Lower lobe of right lung (tissue), 2 donors: ENCODE results near the gene SNX13. TPM values are rescaled to one million over a fixed set of nuclear protein-coding genes. Genes with fewer than 3 reads are reported as not detected.
"Not testable (repeated sequence)": the region's sequence is repeated elsewhere in the genome, so short reads cannot be mapped to it uniquely, and the experiment has no call there.

Experiments
- ATAC-seq, 2 donors: fragments of 200-7000 bp; cut with Tn5 transposase; one replicate each; pipeline ENCODE4 v1.9.1; 2020 to 2022; ENCODE audit warnings: mild to moderate bottlenecking in 2 of 2, moderate library complexity in 2 of 2
- DNase-seq: peaks from one replicate; pipeline ENCODE4 v3.0.0-alpha.2; 2020
- H3K27ac ChIP-seq: fragments of 200-600 bp; one replicate; pipeline ENCODE4 v1.8.0; 2022
- H3K27me3 ChIP-seq: fragments of 200-600 bp; one replicate; pipeline ENCODE4 v1.8.0; 2022; ENCODE audit warnings: low read depth
- H3K36me3 ChIP-seq: fragments of 200-600 bp; one replicate; pipeline ENCODE4 v1.8.0; 2022; ENCODE audit warnings: mild to moderate bottlenecking
- H3K4me1 ChIP-seq: fragments of 200-600 bp; one replicate; pipeline ENCODE4 v1.8.0; 2022
- H3K4me3 ChIP-seq: fragments of 200-600 bp; one replicate; pipeline ENCODE4 v1.8.0; 2022; ENCODE audit warnings: mild to moderate bottlenecking
- H3K9me3 ChIP-seq: fragments of 200-600 bp; one replicate; pipeline ENCODE4 v1.8.0; 2022
- CTCF ChIP-seq: fragments of 200-600 bp; IDR thresholded peaks from one replicate; pipeline ENCODE4 v1.8.0; 2022; ENCODE audit warnings: antibody characterized with exemption, mild to moderate bottlenecking
- intact Hi-C: fragments of 100-400 bp; cut with DNase I; formaldehyde crosslinking; loops from one replicate; pipeline ENCODE4 v1.11.0; 2022
- total RNA-seq: library from RNA; stranded (reverse); fragmentation: NEBNext Ultra II Directional; extraction: Animal tissue kit (Norgen Biotek cat#: 25700); gene quantifications from one replicate; pipeline ENCODE4 v1.2.1, GENCODE V29; 2021
- donor health status: DM: no; HTN: yes; CAD: no; lungs with severe emphysema.

SNX13 gene
- total RNA-seq, 1 donor from 2014 or later = 62.7 TPM

DNA sequence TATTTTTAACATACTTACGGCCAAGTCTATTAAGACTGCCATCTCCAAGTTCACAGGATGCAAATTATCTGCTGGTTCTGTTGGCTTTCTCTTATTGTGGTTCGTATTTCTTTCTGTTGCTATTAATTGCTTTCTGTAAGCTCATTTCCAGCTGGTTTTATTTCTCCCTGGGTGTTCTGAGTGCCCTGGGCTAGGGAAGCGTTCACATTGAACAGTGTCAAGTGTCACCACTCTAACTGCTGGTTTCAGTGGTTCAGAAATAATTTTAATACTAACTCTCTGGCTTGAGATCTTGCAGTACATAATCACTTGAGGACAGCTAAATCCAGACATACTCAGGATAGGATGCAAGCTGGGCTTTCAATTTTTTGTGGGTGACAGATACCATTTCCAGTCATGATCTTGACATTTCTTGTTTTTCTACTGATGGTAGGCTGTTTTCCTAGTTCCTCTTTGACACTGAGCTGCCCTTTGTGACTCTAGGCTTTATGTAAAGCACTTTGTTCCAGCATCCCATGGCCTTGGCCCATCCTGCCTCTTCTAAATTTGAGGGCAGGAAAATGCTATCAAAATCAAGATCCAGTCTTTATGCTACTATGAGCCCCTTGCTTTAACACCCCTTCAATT lies 117.6 kb downstream of the SNX13 start:
- H3K4me1 ChIP-seq = no peaks in the 10 kb centered on the region
- H3K9me3 ChIP-seq = no peaks in the 10 kb centered on the region
- intact Hi-C loops = no loop called here
- ATAC-seq = no peak
- DNase-seq = no peak
- no peak for TF ChIP-seq CTCF
- no peaks in the 10 kb centered on the region for H3K27me3 ChIP-seq
- no peak overlapping the region for H3K4me3 ChIP-seq
- peaks cover 33% of the 10 kb centered on the region for H3K36me3 ChIP-seq
- H3K27ac ChIP-seq = no peak overlapping the region

DNA sequence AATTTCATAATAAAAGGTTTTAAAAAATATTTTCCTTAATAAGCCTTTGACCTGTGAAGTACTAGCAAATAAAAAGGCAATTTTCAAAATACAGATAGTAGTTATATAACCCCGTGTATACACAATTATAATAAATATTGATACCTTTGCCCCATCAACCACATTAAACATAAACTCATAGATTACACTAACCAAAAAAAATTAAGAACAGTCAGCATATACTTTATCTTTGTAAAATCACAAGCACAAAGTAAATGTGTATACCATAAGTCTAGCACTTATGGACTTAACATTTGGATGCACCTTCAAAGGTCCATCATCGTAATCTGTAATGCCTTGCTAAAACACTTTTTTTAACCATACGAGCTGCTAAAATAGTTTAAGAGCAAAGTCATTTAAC lies 123.4 kb downstream of the SNX13 start:
- Histone ChIP-seq H3K27ac (no peak overlapping the region), H3K27me3 (no peaks in the 10 kb centered on the region), H3K9me3 (peaks cover 4% of the 10 kb centered on the region), H3K4me1 (no peaks in the 10 kb centered on the region), H3K36me3 (peaks cover 49% of the 10 kb centered on the region), H3K4me3 (no peak overlapping the region)
- ATAC-seq = no peak
- intact Hi-C loops = no loop called here
- no peak for TF ChIP-seq CTCF
- DNase-seq = no peak

DNA sequence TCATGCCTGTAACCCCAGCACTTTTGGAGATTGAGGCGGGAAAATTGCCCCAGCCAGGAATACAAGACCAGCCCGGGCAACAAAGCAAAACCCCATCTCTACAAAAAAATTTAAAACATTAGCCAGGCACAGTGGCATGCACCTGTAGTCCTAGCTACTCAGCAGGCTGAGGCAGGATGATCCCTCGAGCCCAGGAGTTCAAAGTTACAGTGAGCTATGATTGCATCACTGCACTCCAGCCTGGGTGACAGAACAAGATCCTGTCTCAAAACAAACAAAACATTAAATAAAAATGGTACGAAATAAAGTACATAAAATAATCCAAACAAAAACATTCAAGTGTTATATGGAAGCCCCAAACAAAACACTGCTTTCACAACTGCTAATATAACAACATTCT lies 125.0 kb downstream of the SNX13 start:
- H3K27ac ChIP-seq = no peak overlapping the region
- peaks cover 9% of the 10 kb centered on the region for H3K9me3 ChIP-seq
- intact Hi-C loops = no loop called here
- H3K4me3 ChIP-seq = no peak overlapping the region
- TF ChIP-seq CTCF = no peak
- DNase-seq (no peak), ATAC-seq (no peak)
- peaks cover 38% of the 10 kb centered on the region for H3K36me3 ChIP-seq
- H3K4me1 ChIP-seq = no peaks in the 10 kb centered on the region
- no peaks in the 10 kb centered on the region for H3K27me3 ChIP-seq

DNA sequence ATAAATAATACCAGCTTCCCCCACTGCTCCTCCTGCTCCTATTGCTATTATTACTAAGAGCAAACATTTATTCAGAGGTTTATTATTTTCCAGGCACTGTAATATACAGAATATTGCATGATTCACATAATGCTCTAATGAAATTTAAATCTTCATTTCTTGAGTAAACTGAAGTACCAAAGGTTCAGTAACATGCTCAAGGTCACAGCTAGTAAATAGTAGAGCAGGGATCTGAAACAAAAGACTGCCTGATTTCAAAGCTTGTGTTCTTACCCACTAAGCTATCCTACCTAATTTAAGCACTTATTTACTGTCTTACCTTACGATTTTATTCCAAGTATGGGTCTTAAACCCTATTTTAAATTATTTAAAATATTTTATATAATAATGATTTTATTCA lies 126.2 kb downstream of the SNX13 start:
- H3K4me3 ChIP-seq = no peak overlapping the region
- no peak for TF ChIP-seq CTCF
- DNase-seq = no peak
- peaks cover 38% of the 10 kb centered on the region for H3K36me3 ChIP-seq
- H3K4me1 ChIP-seq = no peaks in the 10 kb centered on the region
- ATAC-seq = no peak
- intact Hi-C loops = no loop called here
- H3K27me3 ChIP-seq = no peaks in the 10 kb centered on the region
- H3K9me3 ChIP-seq = peaks cover 9% of the 10 kb centered on the region
- H3K27ac ChIP-seq = no peak overlapping the region

DNA sequence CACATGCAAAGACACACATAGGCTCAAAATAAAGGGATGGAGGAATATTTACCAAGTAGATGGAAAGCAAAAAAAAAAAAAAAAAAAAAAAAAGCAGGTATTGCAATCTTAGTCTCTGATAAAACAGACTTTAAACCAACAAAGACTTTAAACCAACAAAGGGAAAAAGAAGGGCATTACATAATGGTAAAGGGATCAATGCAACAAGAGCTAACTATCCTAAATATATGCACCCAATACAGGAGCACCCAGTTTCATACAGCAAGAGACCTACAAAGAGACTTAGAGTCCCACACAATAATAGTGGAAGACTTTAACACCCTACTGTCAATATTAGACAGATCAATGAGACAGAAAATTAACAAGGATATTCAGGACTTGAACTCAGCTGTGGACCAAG lies 131.1 kb downstream of the SNX13 start:
- H3K4me1 ChIP-seq, H3K27ac ChIP-seq, H3K4me3 ChIP-seq, intact Hi-C loops, DNase-seq, H3K27me3 ChIP-seq, ATAC-seq, H3K9me3 ChIP-seq: not testable (repeated sequence)
- peaks cover 20% of the 10 kb centered on the region for H3K36me3 ChIP-seq

- Histone ChIP-seq H3K4me3 (no peak overlapping the region), H3K27me3 (no peaks in the 10 kb centered on the region), H3K4me1 (no peaks in the 10 kb centered on the region), H3K27ac (no peak overlapping the region), H3K36me3 (peaks cover 17% of the 10 kb centered on the region), H3K9me3 (peaks cover 8% of the 10 kb centered on the region)
- TF ChIP-seq CTCF = no peak
- DNase-seq (no peak), ATAC-seq (no peak)
- intact Hi-C loops = no loop called here
These were observed 133.1 kb downstream of the SNX13 start for GRCh38 chr7:17807242-17807641.
